PC-9 (cell line): ENCODE data around the gene ARHGEF7. TPM values are rescaled to one million over a fixed set of nuclear protein-coding genes. Genes with fewer than 3 reads are reported as not detected.

ENCODE experiments used
- BruUV-seq: library from RNA; stranded (reverse); fragments of 400-500 nt; replicated peaks from 2 replicates; lab custom pipeline; 2021; lab: Mats Ljungman, UMichigan
- CTCF ChIA-PET: fragments of 300-600 bp; sonication (Branson Sonifier 250); formaldehyde crosslinking; loops from one replicate; lab custom pipeline; 2022; ENCODE audit warnings: antibody characterized with exemption; lab: Charles Lee
- POLR2A ChIA-PET: fragments of 300-600 bp; sonication (Branson Sonifier 250); formaldehyde crosslinking; loops from one replicate; lab custom pipeline; 2022; ENCODE audit warnings: antibody characterized with exemption; ENCODE audit not compliant: unreplicated experiment; lab: Charles Lee
- DNase-seq, 2 experiments: peaks; one replicate each; pipeline versions ENCODE4 v3.0.0 to v3.0.0-alpha.2; 2015 to 2022; ENCODE audit warnings: mixed read lengths in 1 of 2
- H2AFZ ChIP-seq: fragments of 200-600 bp; sonication (generic); 2 replicates; pipeline ENCODE4 v1.8.1; 2017; ENCODE audit warnings: antibody characterized with exemption
- H3F3A ChIP-seq: fragments of 200-600 bp; sonication (generic); 2 replicates; pipeline ENCODE4 v1.8.1; 2017; ENCODE audit warnings: antibody characterized with exemption, mild to moderate bottlenecking, low read depth; ENCODE audit not compliant: insufficient read depth
- H3K27ac ChIP-seq: fragments of 200-600 bp; sonication (generic); 2 replicates; pipeline ENCODE4 v1.6.1; 2016; ENCODE audit warnings: mixed run types
- H3K27me3 ChIP-seq: fragments of 200-600 bp; sonication (generic); 2 replicates; pipeline ENCODE4 v1.6.1; 2016; ENCODE audit warnings: low read depth, mixed run types; ENCODE audit not compliant: insufficient read depth
- H3K36me3 ChIP-seq: fragments of 200-600 bp; sonication (generic); 2 replicates; pipeline ENCODE4 v1.6.1; 2016; ENCODE audit warnings: low read depth, mixed run types
- H3K4me1 ChIP-seq: fragments of 200-600 bp; sonication (generic); replicated peaks from 2 replicates; pipeline ENCODE4 v1.6.1; 2016; ENCODE audit warnings: mixed run types; ENCODE audit not compliant: insufficient read depth
- H3K4me2 ChIP-seq: fragments of 200-600 bp; sonication (generic); 2 replicates; pipeline ENCODE4 v1.6.1; 2017; ENCODE audit warnings: mixed run types
- H3K4me3 ChIP-seq: fragments of 200-600 bp; sonication (generic); 2 replicates; pipeline ENCODE4 v1.6.1; 2016; ENCODE audit warnings: mixed run types
- H3K79me2 ChIP-seq: fragments of 200-600 bp; sonication (generic); 2 replicates; pipeline ENCODE4 v1.6.1; 2017; ENCODE audit warnings: low read depth, mixed run types
- H3K9me2 ChIP-seq: fragments of 200-600 bp; sonication (generic); 2 replicates; pipeline ENCODE4 v1.8.1; 2017; ENCODE audit warnings: mild to moderate bottlenecking; ENCODE audit not compliant: insufficient read depth
- H3K9me3 ChIP-seq: fragments of 200-600 bp; sonication (generic); 2 replicates; pipeline ENCODE4 v1.8.1; 2016; ENCODE audit warnings: low read depth; ENCODE audit not compliant: insufficient read depth
- H4K20me1 ChIP-seq: fragments of 200-600 bp; sonication (generic); 2 replicates; pipeline ENCODE4 v1.8.1; 2017; ENCODE audit not compliant: insufficient read depth
- EZH2 ChIP-seq: fragments of 200-600 bp; sonication (generic); IDR thresholded peaks from 2 replicates; pipeline ENCODE4 v1.8.0; 2017; ENCODE audit warnings: antibody characterized with exemption, low read depth
- intact Hi-C: fragments of 100-400 bp; cut with micrococcal nuclease; formaldehyde crosslinking; loops from one replicate; pipeline ENCODE4 v1.10.0; 2022; ENCODE audit not compliant: unreplicated experiment
- total RNA-seq: library from RNA; stranded (reverse); gene quantifications from 2 replicates; pipeline ENCODE4 v1.2.3, GENCODE V29; 2021
- TF ChIP-seq, protein P1 (sequence below): fragments of 200-600 bp; sonication (generic); conservative IDR thresholded peaks from 2 replicates; pipeline ENCODE4 v1.6.1; 2017; ENCODE audit warnings: mixed run types, antibody characterized with exemption, mild to moderate bottlenecking, moderate library complexity

ARHGEF7 gene
- total RNA-seq, 1 experiment from 2014 or later: 37.0 TPM

DNA sequence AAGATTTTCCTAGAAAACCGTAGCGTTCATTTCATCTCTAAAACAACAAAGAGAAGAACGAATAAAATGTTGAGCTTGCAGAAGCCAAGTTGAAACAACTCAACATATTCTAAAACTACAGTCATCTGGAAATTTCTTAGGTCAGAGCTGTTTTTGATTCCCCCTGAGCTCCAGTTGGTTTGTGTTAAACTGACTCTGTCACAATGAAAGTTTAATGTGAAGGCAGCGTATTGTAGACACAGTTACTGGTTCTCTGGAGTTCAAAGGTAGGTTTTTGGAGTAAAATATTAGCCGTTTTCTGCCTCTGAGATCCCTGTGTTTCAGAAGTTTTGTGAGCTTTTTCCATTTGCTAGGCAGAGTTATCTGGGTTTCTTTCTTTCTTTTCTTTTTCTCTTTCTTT is 2.2 kb downstream of the ARHGEF7 start:
- H3K27ac ChIP-seq: no peak overlapping the region
- H3F3A ChIP-seq: no peaks in the 10 kb centered on the region
- no peak overlapping the region for H3K4me3 ChIP-seq
- no peak for DNase-seq
- no peaks in the 10 kb centered on the region for H3K4me1 ChIP-seq
- ChIA-PET POLR2A (no interaction called here), CTCF (no interaction called here)
- no peak overlapping the region for H2AFZ ChIP-seq
- no peaks in the 10 kb centered on the region for H3K79me2 ChIP-seq
- H3K9me3 ChIP-seq: no peaks in the 10 kb centered on the region
- intact Hi-C loops: no loop called here
- no peaks in the 10 kb centered on the region for H3K36me3 ChIP-seq
- H3K27me3 ChIP-seq: peaks cover 83% of the 10 kb centered on the region
- H4K20me1 ChIP-seq: no peaks in the 10 kb centered on the region
- no peaks in the 10 kb centered on the region for H3K9me2 ChIP-seq
- BruUV-seq: no TSS peak
- TF ChIP-seq, protein P1, sequence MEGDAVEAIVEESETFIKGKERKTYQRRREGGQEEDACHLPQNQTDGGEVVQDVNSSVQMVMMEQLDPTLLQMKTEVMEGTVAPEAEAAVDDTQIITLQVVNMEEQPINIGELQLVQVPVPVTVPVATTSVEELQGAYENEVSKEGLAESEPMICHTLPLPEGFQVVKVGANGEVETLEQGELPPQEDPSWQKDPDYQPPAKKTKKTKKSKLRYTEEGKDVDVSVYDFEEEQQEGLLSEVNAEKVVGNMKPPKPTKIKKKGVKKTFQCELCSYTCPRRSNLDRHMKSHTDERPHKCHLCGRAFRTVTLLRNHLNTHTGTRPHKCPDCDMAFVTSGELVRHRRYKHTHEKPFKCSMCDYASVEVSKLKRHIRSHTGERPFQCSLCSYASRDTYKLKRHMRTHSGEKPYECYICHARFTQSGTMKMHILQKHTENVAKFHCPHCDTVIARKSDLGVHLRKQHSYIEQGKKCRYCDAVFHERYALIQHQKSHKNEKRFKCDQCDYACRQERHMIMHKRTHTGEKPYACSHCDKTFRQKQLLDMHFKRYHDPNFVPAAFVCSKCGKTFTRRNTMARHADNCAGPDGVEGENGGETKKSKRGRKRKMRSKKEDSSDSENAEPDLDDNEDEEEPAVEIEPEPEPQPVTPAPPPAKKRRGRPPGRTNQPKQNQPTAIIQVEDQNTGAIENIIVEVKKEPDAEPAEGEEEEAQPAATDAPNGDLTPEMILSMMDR: no peak
- TF ChIP-seq EZH2: no peak
- no peak overlapping the region for H3K4me2 ChIP-seq

DNA sequence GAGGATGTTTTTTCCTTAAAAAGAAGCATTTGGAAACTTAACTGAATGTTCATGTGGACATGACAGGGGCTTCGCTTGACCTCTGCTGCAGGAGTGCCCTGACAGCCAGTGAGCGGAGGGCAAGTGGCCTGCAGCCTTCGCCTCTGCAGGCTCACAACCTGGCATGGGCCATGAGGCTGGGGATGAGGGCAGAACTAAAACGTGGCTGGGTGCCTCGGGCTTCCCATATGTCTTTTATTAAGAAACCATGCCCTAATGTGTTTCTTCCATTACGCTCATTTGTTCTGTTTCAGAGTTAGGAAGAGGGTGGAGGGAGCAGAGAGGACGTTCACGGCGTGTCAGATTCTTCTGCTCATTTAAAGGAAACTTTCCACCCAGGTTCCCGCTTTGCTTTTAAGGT is 2.9 kb downstream of the ARHGEF7 start:
- Histone ChIP-seq H3K9me2 (no peaks in the 10 kb centered on the region), H3K27me3 (peaks cover 83% of the 10 kb centered on the region), H3K9me3 (no peaks in the 10 kb centered on the region), H3K36me3 (no peaks in the 10 kb centered on the region), H2AFZ (no peak overlapping the region), H3F3A (no peaks in the 10 kb centered on the region), H3K4me2 (no peak overlapping the region), H3K4me1 (no peaks in the 10 kb centered on the region), H3K4me3 (no peak overlapping the region), H4K20me1 (no peaks in the 10 kb centered on the region), H3K79me2 (no peaks in the 10 kb centered on the region), H3K27ac (no peak overlapping the region)
- no peak for DNase-seq
- TF ChIP-seq, protein P1: no peak
- no peak for TF ChIP-seq EZH2
- BruUV-seq: no TSS peak
- ChIA-PET CTCF (no interaction called here), POLR2A (no interaction called here)
- intact Hi-C loops: no loop called here

DNA sequence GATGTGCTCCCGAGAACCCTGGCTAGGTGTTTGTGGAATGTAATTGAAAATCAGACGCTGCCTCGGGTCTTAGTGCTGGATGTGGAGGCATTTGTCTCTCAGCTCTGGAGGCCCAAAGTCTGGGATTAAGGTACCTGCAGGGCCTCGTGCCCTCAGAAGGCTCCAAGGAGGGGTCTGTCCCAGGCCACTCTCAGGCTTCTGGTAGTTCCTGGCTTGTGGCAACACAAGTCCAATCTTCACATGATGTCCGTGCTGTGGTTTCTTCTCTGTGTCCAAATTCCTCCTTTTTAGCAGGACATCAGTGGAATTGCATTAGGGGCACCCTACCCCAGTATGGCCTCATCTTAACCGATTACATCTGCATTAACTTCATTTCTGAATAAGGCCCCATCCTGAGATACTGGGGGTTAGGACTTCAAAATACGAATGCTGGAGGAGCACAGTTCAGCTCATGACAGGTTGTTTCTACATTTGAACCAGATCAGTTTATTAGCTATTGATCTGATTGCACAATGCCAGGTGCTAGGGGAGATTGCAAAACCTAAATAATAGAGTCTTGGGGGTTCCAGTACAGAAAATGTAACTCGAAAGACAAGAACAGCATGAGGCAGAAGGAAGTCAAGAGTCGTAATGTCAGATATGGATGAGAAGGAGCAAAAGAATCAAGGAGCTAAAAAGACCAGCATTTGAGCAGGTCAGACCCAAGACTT is 3.9 kb downstream of the ARHGEF7 start:
- no peak overlapping the region for H3K4me2 ChIP-seq
- no peaks in the 10 kb centered on the region for H3K9me3 ChIP-seq
- no peaks in the 10 kb centered on the region for H3K4me1 ChIP-seq
- no peak overlapping the region for H3K27ac ChIP-seq
- no peaks in the 10 kb centered on the region for H3K36me3 ChIP-seq
- intact Hi-C loops: no loop called here
- H2AFZ ChIP-seq: no peak overlapping the region
- ChIA-PET POLR2A (no interaction called here), CTCF (no interaction called here)
- H4K20me1 ChIP-seq: no peaks in the 10 kb centered on the region
- no peaks in the 10 kb centered on the region for H3F3A ChIP-seq
- no peak overlapping the region for H3K4me3 ChIP-seq
- H3K79me2 ChIP-seq: no peaks in the 10 kb centered on the region
- BruUV-seq: no TSS peak
- TF ChIP-seq, protein P1: no peak
- no peak for TF ChIP-seq EZH2
- no peaks in the 10 kb centered on the region for H3K9me2 ChIP-seq
- no peak for DNase-seq
- H3K27me3 ChIP-seq: peaks cover 81% of the 10 kb centered on the region
